Activated CD4-positive, alpha-beta T cell treated with anti-CD3 and anti-CD28 coated beads, Interleukin-2, amount 10 ng/mL, durations not matched to agents 24 days and 14 days (primary cell): Measurements from ENCODE around the gene UBA52. TPM values are rescaled to one million over a fixed set of nuclear protein-coding genes. Genes with fewer than 3 reads are reported as not detected.
A peak's percentile ranks its signal among the peaks of the same experiment; 100 is the strongest.
"Not testable (repeated sequence)": the region's sequence is repeated elsewhere in the genome, so short reads cannot be mapped to it uniquely, and the experiment has no call there.

ENCODE experiments used
- DNase-seq: peaks from one replicate; pipeline ENCODE4 v3.0.0; 2022
- H3K27ac Mint-ChIP-seq: one replicate; pipeline ENCODE4 v1.8.0; 2022; ENCODE audit warnings: mild to moderate bottlenecking, mixed read lengths
- H3K27me3 Mint-ChIP-seq: one replicate; pipeline ENCODE4 v1.8.0; 2022; ENCODE audit warnings: mixed read lengths
- H3K36me3 Mint-ChIP-seq: one replicate; pipeline ENCODE4 v1.8.0; 2022; ENCODE audit warnings: low read depth, mild to moderate bottlenecking, mixed read lengths
- H3K4me1 Mint-ChIP-seq: one replicate; pipeline ENCODE4 v1.8.0; 2021; ENCODE audit warnings: mixed read lengths
- H3K4me3 Mint-ChIP-seq: one replicate; pipeline ENCODE4 v1.8.0; 2022; ENCODE audit warnings: mild to moderate bottlenecking, moderate library complexity, mixed read lengths
- H3K9me3 Mint-ChIP-seq: one replicate; pipeline ENCODE4 v1.8.0; 2021; ENCODE audit warnings: mixed read lengths
- intact Hi-C: fragments of 100-400 bp; cut with micrococcal nuclease; formaldehyde crosslinking; loops from one replicate; pipeline ENCODE4 v1.15.1; 2023
- total RNA-seq: library from RNA; stranded (reverse); gene quantifications from 2 replicates; pipeline ENCODE4 v1.2.3, GENCODE V29; 2022

The UBA52 gene
- 1,581 and 1,604 TPM in 2 replicates for total RNA-seq

DNA sequence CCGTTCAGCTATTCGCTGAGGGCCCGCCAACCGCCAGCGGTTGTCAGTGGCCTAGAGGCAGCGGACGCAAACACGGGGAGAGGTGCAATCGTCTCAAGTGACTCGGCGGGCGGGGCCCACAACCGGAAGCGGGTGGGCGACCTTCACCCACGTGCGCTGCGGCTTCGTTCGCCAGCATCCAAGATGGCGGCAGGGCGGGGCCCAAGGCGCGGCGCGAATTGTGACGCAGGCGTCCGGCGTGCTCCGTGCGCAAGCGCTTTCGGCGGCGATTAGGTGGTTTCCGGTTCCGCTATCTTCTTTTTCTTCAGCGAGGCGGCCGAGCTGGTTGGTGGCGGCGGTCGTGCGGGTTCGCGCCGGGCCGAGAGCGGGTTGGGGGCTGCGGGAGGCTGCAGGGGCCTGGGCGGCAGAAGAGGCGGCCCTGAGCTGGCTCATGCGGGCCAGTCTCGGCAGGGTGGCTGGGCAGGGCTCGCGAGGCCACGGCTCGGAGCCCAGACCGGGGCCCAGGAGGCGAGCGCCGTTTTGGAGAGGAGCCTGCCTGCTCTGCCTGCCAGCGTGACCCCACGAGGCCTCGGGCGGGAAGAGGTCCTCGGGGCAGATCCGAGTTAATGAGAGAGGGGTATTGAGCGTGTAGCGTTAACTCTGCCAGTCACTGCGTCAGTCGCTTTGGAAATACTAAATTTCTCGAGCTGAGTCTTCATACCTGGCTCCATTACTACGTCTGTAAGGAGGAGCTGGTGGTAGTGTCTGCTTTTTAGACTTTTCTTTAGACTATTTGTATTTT is at the start of gene UBA52:
Gene UBA52 (plus strand): TSS at position 294 of the 781 bp plus-strand sequence. CDS start 1,444 bp downstream, outside the sequence.
- Mint-ChIP-seq H3K4me3 (peak within 1 kb of the TSS; percentile 99), H3K27me3 (no peaks in the 10 kb centered on the region), H3K27ac (peak within 1 kb of the TSS; percentile 95), H3K4me1 (peaks cover 24% of the 10 kb centered on the region), H3K9me3 (no peaks in the 10 kb centered on the region), H3K36me3 (peaks cover 73% of the 10 kb centered on the region)
- intact Hi-C loops: loop anchor here (1.0 to 5.0 kb wide), 6 partner anchors 14 to 348 kb away; partner anchors contain the start of genes COPE, DDX49, ELL and KXD1
- DNase-seq: peak; percentile 100

DNA sequence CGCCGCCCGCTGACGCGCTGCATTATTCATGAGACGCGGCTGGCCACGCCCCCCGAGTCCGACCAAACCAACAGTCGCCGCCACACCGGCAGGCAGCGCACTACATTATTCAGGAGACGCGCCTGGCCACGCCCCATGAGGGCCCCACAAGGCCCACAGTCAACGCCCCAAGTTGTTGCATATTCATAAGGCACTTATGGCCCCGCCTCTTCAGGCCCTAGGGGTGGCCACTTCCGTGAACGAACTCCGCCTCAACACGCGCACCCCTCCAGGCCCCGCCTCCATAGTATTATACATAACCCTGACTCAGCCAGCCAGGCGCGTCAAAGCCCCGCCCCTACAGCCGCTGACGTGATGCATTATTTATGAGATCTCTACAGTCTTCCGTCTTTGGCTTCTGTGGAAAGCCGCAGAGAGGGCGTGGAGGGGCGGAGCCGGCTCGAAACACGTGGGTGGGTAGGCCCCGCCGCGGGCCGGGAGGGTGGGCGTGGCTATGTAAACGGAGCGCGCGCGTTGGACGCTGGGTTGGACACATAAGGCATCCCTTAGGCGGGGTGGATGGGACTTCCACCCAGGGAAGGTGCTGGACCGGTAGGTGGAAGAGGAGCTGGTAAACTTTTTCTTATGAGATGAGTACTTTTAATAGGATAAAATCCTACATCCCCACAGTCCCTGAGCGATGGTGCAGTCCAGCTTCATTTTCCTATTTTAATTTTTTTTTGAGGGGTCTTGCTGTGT is 49.4 kb upstream of the UBA52 start:
- H3K27ac Mint-ChIP-seq: peak overlapping the region; percentile 88
- H3K9me3 Mint-ChIP-seq: no peaks in the 10 kb centered on the region
- peaks cover 1% of the 10 kb centered on the region for H3K27me3 Mint-ChIP-seq
- intact Hi-C loops: loop anchor here (1.0 kb wide), 8 partner anchors 22 to 329 kb away; partner anchors contain the start of genes KXD1, MPV17L2 and UBA52
- peak overlapping the region; percentile 91 for H3K4me3 Mint-ChIP-seq
- peaks cover 14% of the 10 kb centered on the region for H3K4me1 Mint-ChIP-seq
- DNase-seq: peak; percentile 100
- H3K36me3 Mint-ChIP-seq: peaks cover 3% of the 10 kb centered on the region

DNA sequence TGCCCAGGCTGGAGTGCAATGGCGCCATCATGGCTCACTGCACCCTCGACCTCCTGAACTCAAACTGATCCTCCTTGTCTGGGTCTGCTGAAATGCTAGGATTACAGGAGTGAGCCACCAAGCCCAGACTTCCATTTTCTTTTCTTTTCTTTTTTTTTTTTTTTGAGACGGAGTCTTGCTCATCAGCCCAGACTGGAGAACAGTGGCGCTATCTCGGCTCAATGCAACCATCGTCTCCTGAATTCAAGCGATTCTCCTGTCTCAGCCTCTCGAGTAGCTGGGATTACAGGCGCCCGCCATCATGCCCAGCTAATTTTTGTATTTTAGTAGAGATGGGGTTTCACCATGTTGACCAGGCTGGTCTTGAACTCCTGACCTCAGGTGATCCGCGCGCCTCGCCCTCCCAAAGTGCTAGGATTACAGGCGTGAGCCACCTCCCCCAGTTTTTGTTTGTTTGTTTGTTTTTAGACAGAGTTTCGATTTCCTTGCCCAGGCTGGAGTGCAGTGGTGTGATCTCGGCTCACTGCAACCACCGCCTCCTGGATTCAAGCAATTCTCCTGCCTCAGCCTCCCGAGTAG is 48.7 kb upstream of the UBA52 start:
- not testable (repeated sequence) for H3K36me3 Mint-ChIP-seq, H3K27me3 Mint-ChIP-seq, H3K9me3 Mint-ChIP-seq, DNase-seq
- Mint-ChIP-seq H3K4me3 (peak overlapping the region; percentile 91), H3K27ac (peak overlapping the region; percentile 88), H3K4me1 (peaks cover 14% of the 10 kb centered on the region)
- intact Hi-C loops: loop anchor here (1.0 kb wide), 8 partner anchors 21 to 330 kb away; partner anchors contain the start of genes KXD1, MPV17L2 and UBA52

DNA sequence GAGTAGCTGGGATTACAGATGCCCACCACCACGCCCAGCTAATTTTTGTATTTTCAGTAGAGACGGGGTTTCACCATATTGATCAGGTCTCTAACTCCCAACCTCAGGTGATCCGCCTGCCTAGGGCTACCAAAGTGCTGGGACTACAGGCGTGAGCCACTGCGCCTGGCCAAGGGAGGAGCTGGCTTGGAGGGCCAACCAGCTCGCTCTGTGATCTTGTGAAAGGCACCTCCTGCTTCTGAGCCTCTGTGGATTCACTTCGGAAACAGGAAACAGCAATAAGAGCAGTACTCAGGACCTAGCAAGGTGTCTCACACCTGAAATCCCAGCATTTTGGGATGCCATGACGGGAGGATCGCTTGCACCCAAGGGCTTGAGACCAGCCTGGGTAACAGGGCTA is 47.8 kb upstream of the UBA52 start:
- H3K27me3 Mint-ChIP-seq: peaks cover 1% of the 10 kb centered on the region
- peaks cover 3% of the 10 kb centered on the region for H3K36me3 Mint-ChIP-seq
- peaks cover 14% of the 10 kb centered on the region for H3K4me1 Mint-ChIP-seq
- H3K27ac Mint-ChIP-seq: peak overlapping the region; percentile 8
- no peaks in the 10 kb centered on the region for H3K9me3 Mint-ChIP-seq
- intact Hi-C loops: no loop called here
- no peak for DNase-seq
- peak overlapping the region; percentile 45 for H3K4me3 Mint-ChIP-seq

DNA sequence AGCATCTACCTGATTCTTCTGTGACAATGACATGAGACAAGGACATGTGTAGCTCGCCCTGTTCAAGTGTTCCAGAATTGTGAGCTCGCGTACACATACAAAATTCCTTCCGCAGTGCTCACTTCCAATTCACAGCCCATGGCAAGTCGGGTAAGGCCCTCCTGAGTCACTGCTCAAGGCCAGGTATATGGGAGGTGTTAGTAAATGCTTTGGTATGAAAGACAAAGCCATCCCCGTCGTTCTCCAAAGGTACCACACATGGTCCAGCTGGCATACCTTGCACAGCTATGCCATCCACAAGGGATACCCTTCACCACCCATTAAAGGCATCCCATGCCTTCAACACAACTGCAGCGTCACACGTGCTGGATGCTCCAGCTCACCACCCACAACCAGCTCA is 45.3 kb upstream of the UBA52 start:
- Mint-ChIP-seq H3K4me3 (no peak overlapping the region), H3K36me3 (peaks cover 2% of the 10 kb centered on the region), H3K27ac (no peak overlapping the region), H3K27me3 (peaks cover 1% of the 10 kb centered on the region), H3K9me3 (no peaks in the 10 kb centered on the region), H3K4me1 (peaks cover 4% of the 10 kb centered on the region)
- intact Hi-C loops: no loop called here
- no peak for DNase-seq

DNA sequence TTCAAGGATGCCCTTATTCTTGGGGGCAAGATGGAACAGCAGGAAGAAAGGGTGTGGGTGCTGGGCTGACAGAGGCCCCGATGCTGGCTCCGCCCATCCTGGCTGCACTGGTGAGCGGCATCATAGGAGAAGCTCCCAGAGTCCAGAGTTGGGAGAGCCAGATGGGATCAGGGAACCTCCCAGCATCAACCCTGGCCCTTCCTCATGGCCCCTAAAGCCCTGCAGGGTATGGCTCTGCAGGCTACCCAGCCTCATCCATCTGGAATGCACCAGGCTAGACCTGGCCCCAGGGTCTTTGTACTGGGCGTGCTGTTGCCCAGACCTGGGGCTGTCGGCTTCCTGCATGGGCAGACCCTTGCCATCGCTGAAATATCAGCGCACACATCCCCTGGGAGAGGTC is 41.9 kb upstream of the UBA52 start:
- no peaks in the 10 kb centered on the region for H3K9me3 Mint-ChIP-seq
- H3K4me1 Mint-ChIP-seq: no peaks in the 10 kb centered on the region
- H3K36me3 Mint-ChIP-seq: peaks cover 14% of the 10 kb centered on the region
- no peak overlapping the region for H3K27ac Mint-ChIP-seq
- no peak overlapping the region for H3K4me3 Mint-ChIP-seq
- intact Hi-C loops: no loop called here
- H3K27me3 Mint-ChIP-seq: no peaks in the 10 kb centered on the region
- no peak for DNase-seq

DNA sequence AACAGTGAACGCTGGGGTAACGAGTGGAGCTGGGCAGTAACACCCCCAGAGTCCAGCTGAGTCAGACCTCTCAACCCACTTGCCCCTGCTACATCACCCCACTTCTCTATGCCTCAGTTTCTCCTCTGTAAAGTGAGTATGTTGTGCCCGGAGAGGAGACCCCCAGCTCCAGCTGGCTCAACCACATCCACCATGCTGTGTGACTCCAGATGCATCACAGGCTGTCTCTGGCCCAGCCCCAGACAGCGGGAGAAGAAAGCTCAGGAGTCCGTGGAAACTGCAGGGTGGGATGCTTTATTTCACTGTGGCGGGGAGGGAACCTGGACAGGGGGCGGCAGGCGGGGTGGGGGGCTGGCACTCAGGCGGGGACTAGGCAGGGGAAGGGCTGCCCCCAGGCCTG is 40.2 kb upstream of the UBA52 start:
- H3K36me3 Mint-ChIP-seq: peaks cover 21% of the 10 kb centered on the region
- no peaks in the 10 kb centered on the region for H3K4me1 Mint-ChIP-seq
- no peaks in the 10 kb centered on the region for H3K27me3 Mint-ChIP-seq
- no peaks in the 10 kb centered on the region for H3K9me3 Mint-ChIP-seq
- no peak overlapping the region for H3K27ac Mint-ChIP-seq
- DNase-seq: no peak
- H3K4me3 Mint-ChIP-seq: no peak overlapping the region
- intact Hi-C loops: no loop called here

DNA sequence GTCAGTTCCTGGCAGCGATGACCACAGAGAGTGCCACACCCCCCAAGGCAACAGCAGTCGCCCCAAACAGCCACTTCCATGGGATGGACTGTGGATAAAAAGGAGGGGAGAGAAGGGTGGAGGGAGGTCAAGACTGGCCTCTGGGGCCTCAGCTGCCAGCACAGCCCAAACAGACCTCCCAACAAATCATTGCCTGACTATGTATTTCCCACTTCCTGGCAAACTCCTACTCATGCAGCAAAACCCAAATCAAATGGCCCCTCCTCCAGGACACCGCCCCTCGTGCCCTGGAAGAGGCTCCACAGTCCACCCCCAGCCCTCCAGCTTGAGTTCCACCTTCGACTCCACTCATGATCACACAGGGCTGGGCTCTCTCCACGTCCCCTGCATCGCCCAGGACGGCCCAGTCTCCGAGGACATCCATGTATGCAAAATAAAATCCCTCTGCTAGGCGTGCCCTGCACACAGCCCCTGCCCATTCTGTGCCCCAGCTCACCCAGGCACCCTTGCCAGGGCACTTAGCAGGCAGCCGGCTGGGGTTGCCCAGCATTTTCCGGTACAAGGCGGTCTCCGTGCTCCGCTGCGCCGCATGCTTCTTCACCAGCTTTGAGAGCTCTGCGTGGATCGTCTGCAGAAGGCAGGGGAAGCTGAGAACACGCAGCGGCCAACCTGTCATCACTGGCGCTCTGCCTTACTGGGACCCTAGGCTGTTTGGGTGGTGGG is 39.3 kb upstream of the UBA52 start:
- no peak overlapping the region for H3K4me3 Mint-ChIP-seq
- no peaks in the 10 kb centered on the region for H3K9me3 Mint-ChIP-seq
- no peaks in the 10 kb centered on the region for H3K4me1 Mint-ChIP-seq
- peak overlapping the region; percentile 34 for H3K27ac Mint-ChIP-seq
- intact Hi-C loops: no loop called here
- H3K27me3 Mint-ChIP-seq: no peaks in the 10 kb centered on the region
- H3K36me3 Mint-ChIP-seq: peaks cover 25% of the 10 kb centered on the region
- DNase-seq: no peak

DNA sequence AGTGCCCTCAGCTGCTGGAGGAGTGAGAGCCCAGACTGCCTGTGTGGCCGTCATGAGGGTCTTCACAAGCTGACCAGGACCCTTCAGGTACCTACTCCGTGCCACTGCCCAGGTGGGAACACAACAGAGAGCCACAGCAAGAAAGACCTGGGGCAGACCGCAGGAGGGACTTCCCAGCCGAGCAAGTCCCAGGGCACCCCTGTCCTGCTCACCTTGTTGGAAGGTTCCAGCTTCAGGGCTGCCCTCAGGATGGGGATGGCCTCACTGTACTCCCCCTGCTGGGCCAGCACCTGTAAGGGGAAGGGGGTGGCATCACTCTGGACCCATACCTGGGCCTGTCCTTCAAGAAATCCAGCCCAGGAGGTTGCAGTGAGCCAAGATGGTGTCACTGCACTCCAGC is 38.6 kb upstream of the UBA52 start:
- Mint-ChIP-seq H3K9me3 (no peaks in the 10 kb centered on the region), H3K27ac (no peak overlapping the region), H3K4me1 (no peaks in the 10 kb centered on the region), H3K4me3 (no peak overlapping the region), H3K27me3 (no peaks in the 10 kb centered on the region), H3K36me3 (peaks cover 29% of the 10 kb centered on the region)
- intact Hi-C loops: no loop called here
- DNase-seq: no peak

DNA sequence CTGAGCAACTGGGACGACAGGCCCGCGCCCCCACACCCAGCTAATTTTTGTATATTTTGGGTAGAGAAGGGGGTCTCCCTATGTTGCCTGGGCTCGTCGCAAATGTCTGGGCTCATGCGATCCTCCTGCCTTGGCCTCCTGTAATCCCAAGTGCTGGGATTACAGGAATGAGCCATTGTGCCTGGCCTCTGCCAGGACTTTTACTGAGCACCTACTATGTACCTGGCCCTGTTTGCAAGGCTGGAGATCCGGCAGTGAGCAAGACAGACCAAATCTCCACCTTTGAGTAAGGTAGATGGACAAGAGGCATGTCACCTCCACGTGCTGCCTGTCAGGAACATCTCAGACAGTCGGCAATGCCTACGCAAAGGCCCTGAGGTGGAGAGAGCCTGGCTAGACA is 35.2 kb upstream of the UBA52 start:
- no peak for DNase-seq
- Mint-ChIP-seq H3K27ac (no peak overlapping the region), H3K4me3 (no peak overlapping the region), H3K27me3 (no peaks in the 10 kb centered on the region), H3K9me3 (no peaks in the 10 kb centered on the region), H3K36me3 (peaks cover 38% of the 10 kb centered on the region), H3K4me1 (peaks cover 3% of the 10 kb centered on the region)
- intact Hi-C loops: no loop called here

DNA sequence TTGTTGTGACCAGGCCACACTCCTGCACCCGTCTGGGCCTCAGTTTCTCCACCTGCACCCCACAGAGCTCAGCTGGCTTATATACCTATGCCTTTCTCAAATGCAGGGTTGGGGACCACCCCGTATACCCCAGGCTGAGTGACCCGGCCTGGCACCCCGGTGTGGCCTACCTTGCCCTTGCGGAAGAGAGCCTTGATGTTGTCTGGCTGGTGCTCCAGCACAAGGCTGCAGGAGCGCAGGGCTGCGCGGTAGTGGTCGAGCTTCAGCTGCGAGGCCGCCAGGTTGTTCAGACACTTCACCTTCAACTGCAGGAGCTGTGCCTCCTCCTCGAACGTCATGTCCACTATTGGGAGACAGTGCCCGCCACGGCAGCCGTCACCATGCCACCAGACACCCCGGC is 34.2 kb upstream of the UBA52 start:
- peaks cover 9% of the 10 kb centered on the region for H3K4me1 Mint-ChIP-seq
- DNase-seq: no peak
- H3K27ac Mint-ChIP-seq: no peak overlapping the region
- H3K36me3 Mint-ChIP-seq: peaks cover 33% of the 10 kb centered on the region
- no peaks in the 10 kb centered on the region for H3K9me3 Mint-ChIP-seq
- intact Hi-C loops: no loop called here
- no peaks in the 10 kb centered on the region for H3K27me3 Mint-ChIP-seq
- no peak overlapping the region for H3K4me3 Mint-ChIP-seq

DNA sequence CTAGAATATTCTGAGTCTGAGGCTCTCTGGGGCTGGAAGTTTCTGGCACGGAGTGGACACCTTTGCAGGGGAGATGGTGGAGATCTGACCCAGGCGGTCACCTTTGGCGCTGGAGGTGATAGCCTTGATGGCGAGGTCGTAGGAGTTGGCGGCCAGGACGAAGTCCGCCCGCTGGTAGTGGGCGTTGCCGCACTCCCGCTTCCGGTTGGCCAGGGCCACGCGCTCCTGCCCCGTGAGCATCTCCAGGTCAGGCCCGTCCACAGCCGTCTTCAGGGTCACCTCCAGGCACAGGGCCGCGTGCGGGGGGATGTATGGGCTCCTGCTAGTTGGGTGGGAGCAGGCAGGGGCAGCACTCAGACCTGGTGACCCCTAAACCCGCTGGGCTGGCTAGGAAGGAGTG is 33.5 kb upstream of the UBA52 start:
- intact Hi-C loops: no loop called here
- Mint-ChIP-seq H3K9me3 (no peaks in the 10 kb centered on the region), H3K4me3 (no peak overlapping the region), H3K36me3 (peaks cover 33% of the 10 kb centered on the region), H3K27me3 (no peaks in the 10 kb centered on the region), H3K4me1 (peaks cover 11% of the 10 kb centered on the region), H3K27ac (no peak overlapping the region)
- DNase-seq: no peak

DNA sequence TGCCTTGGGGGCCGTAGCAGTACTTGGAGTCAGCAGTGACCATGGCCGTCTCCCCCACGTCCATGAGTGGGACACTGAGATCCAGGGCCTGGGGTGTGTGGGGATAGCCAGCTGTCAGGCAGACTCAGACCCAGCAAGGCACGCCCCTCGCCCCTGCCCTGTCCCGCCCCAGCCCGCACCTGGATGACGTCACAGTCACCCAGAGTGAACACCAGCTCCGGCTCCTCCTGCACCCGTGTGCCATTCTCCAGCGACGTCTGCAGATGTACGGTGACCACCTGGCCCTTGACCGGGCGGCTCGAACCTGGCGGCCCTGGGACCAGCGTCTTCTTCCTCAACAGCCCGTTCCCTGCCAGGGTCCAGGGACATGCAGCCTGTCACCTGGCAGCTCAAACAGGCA is 32.3 kb upstream of the UBA52 start:
- H3K4me1 Mint-ChIP-seq: peaks cover 18% of the 10 kb centered on the region
- H3K4me3 Mint-ChIP-seq: no peak overlapping the region
- no peak for DNase-seq
- H3K27ac Mint-ChIP-seq: no peak overlapping the region
- intact Hi-C loops: no loop called here
- peaks cover 31% of the 10 kb centered on the region for H3K36me3 Mint-ChIP-seq
- no peaks in the 10 kb centered on the region for H3K27me3 Mint-ChIP-seq
- H3K9me3 Mint-ChIP-seq: no peaks in the 10 kb centered on the region
